ENCODE measurements around the gene CLNK. TPM values are rescaled to one million over a fixed set of nuclear protein-coding genes. Genes with fewer than 3 reads are reported as not detected.

CLNK gene, protein sequence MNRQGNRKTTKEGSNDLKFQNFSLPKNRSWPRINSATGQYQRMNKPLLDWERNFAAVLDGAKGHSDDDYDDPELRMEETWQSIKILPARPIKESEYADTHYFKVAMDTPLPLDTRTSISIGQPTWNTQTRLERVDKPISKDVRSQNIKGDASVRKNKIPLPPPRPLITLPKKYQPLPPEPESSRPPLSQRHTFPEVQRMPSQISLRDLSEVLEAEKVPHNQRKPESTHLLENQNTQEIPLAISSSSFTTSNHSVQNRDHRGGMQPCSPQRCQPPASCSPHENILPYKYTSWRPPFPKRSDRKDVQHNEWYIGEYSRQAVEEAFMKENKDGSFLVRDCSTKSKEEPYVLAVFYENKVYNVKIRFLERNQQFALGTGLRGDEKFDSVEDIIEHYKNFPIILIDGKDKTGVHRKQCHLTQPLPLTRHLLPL
- polyA plus RNA-seq (2014; cell fraction: cytosol; rRNA removed), result not detected in 2 replicates
- polyA plus RNA-seq (2014; cell fraction: nucleus; rRNA removed), result not detected in 2 replicates

DNA sequence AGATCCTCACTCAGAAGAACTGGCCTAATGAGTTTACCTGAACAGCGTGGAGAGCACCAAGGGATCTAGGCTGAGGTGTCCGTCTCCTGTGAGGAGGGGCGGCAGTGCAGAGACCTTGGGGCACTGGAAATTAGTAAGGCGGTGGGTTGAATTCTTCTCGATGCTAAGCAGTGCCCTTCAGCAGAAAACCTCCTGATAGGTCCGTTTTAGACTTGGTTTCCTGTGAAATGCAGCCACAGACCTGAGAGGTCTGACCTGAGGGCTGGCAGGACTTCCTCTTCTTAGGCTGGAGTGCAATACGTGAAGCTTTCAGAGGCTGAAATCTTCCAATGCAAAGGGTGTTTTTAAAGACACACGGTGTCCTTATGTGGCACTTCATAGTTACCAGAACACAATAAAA is at the start of gene CLNK:
TSS of gene CLNK (minus strand) at position 138 of the 400 bp plus-strand sequence. CDS start 16,899 bp downstream, outside the sequence.
- no peak for DNase-seq (ENCODE audit: low spot score)

DNA sequence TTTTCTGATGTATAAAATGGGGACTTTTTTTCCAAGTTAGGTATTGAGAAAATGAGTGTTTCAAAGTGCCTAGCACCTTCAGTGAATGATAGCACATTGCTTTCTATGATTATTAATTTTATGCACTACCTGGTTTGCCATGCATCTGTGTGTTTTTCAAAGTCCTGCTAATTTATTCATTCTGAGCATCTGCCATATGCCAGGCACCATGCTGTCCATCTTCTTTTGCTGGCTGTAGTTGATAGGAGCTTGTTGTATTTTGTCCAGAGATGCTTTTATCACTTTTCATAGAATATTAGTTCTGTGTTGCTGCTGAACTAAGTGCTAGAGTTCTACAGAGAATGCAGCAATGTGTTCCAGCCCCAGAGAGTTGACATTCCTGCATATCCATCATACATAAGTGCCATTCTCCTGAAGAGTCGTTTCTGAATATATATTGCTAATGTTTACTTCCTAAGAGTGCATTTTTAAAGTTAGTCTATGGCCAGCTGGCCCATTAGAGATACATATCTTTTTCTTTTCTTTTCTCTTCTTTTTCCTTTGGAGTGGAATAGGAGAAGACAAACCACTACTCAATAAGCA is 49.0 kb upstream of the CLNK start:
- DNase-seq (ENCODE audit: low spot score), result no peak

DNA sequence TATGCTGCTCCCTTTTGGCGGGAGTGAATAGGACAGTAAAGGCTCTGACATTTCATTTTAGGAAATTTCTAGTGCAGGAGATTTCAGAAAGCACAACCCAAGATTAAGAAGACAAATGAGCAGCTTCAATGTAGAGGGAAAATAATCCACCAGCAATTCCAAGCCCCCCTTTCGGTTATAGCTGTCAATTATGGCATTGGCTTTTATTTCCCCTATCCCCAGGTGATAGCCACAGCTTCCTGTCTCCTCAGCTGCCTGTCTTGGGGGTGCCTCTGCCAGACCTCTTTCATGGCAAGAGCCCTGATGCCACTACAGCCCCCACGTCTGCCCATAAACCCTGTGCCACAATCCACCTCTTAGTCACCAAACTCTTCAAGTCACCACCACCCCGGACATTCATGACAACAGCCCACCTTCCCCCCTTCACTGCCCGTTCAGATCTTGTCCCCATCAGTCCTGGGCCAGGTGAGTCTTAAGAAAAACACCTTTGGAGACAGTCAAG is 48.4 kb upstream of the CLNK start:
- no peak for DNase-seq (ENCODE audit: low spot score)

DNA sequence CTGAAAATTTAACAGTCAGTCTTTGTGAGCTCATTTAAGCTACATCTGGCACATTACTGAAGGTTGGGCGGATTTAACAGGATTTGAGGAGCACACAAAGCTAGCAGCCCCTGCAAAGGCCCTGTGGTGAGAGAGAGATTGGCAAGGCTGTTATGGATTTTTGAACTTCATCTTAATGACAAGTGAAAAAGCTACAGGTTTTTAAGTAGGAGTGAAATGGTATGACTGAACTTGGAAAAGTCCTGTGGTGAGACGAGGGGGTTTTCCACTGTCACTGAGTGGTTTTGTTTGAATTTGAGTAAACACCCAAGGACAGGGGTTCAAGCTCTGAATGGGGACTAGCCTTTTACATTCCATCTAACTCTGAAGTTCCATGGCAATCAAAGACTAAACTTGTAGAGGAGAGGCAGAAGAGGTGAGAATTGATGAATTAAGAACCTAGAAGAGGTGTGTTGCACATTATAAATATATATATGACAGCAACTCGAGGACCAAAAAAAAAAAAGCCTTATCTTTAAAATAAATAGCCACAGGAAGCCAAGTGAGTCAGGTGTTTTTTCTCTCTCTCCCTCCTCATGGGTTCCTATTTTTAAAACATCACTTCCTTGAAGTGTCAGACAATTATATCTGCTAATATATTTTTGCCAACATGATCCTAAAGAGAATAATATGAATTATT is 47.8 kb upstream of the CLNK start:
- DNase-seq (ENCODE audit: low spot score), result no peak

DNA sequence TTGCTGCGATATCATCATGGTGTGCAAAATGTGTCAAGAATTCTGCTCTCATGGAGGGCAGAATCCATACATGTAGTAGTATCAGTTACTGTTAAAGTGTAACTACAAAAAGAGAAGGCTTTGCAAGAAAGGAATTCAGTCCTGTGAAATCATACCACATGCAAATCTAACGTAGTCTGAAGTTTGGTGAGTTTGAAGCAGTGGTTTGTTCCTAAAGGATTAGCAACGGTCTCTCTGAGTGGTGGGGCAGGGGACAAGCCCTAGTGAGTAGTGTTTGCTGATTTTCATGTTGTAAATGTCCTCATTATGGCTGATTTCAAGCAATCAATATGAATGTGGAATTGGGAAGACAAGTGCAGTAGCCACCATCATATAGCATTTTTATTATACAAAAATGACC is 47.1 kb upstream of the CLNK start:
- DNase-seq (ENCODE audit: low spot score), result no peak

DNA sequence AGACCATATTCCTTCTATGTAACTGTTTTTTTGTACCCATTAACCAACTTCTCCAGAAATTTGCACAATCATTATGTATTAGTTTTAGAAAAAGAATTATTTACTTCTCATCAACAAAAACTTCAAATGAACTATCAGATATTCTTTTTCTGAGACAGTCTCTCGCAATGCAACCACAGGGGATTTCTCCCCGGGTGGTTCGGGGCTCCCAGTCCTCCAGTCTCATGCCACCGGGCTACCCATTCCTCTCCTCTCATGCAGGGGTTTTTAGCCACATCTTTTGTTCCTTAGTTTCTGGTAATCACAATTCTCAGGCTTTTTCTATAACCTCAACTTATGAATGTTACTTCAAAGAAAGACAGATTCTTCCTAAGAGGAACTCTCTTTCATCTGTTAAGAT is 46.6 kb upstream of the CLNK start:
- DNase-seq (ENCODE audit: low spot score), result no peak

DNA sequence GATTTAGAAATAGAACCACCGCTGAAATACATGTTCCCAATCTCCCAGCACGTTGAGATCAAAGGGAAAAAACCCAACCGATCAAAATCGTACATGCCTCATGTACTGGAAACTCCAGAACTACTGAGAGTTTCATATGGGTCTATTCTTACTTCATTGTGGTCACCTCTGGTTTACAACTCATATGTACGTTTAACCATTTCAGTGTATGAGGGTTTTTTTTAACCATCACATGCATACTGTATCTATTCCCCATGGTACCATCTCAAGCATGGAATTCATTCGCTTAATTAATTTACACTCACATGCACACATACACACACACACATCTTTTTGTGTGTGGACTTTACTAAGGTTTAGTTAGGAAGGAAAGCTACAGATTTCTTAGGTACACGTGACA is 46.0 kb upstream of the CLNK start:
- no peak for DNase-seq (ENCODE audit: low spot score)

DNA sequence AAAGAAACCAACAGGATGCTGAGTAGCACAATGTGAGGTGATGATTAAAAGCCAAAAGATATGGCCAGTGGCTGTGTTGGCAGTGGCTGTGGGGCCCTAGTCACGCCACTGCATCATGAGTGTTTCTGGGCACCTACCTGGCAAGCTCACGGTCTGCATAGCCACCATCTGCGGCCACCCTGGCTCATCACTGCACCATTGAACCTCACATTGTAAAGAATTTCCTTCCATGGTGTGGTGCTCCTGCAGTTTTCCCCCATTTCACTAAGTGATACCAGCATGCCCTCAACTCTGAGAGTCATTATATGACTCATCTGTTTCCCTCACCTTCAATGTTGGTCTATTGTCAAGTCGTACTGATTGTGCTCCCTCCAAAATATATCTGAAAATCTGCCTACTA is 45.5 kb upstream of the CLNK start:
- DNase-seq (ENCODE audit: low spot score), result no peak

DNA sequence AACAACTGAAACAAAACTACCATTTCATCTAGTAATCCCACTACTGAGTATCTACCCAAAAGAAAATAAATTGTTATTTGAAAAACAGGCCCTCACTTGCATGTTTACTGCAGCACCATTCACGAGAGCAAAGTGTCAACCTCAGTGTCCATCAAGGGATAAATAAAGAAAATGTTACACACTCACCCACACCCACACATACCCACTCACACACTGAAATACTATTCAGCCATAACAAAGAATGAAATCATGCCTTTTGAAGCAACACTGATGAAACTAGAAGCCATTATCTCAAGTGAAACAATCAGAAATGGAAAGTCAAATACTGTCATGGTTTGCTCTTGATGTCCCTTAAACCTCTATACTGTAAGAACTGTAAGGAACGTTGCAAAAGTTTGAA is 44.8 kb upstream of the CLNK start:
- no peak for DNase-seq (ENCODE audit: low spot score)

DNA sequence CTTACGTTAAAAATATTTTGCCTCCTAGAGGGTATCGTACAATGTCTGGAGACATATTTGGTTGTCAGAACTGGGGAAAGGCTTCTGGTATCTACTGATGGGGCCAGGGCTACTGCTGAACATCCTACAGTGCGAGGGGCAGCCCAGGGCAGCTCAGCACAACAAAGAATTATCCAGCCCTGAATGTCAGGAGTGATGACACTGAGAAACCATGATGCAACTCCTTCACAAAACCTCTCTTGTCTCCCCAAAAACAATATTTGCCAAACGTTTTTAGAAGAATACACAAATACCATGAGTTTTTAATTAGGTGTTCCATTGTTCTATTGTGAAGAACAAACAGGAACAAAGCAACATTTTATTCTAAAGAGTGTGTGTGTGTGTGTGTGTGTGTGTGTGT is 43.4 kb upstream of the CLNK start:
- no peak for DNase-seq (ENCODE audit: low spot score)

DNA sequence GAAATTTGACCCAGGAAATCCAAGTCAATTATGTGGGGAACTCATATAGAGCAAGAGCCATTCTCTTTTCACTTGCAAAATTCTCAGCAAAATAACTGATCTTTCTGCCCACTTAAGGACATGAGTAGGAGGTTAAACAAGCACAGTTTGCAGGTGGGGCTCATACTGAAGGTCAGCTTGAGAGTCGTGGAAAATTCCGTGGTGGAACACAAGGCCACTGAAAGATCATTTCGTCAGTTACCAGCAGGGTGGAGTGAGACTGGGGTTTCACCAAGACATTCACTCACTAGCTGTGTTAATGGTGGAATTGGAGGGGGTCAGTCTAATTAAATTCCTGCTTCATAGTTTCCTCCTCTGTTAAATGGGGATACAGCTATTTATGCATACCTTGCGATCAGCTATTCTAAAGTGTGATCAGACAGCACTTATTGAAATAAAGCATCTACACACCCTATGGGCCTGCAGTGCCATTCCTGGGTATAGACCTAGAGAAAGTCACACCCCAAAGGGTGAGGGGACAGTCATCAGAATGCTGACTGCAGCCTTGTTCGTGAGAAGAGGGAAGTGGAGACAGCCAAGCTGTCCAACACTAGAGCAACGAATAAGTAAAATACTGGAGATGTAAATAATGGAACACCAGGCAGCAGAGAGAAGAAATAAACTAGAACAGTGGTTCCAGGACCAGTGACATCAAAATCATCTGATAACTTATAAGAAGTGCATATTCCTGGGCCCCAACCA is 42.7 kb upstream of the CLNK start:
- DNase-seq (ENCODE audit: low spot score), result no peak

DNA sequence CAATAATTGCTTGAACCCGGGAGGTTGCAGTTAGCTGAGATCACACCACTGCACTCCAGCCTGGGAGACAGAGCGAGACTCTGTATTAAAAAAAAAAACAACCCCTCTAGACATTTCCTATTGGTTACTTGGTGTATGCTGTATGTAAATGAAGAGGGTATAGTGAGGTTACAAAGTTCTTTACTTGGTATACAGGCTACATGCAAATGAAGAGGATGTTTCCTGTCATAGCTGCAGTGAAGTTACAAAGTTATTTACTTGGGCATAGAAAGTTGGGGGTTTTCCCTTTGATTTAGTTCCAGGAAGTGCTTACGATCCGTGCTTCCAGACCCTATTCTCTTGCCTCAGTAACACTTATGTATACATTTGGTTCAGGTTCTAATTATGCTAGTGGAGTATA is 38.4 kb upstream of the CLNK start:
- no peak for DNase-seq (ENCODE audit: low spot score)

DNA sequence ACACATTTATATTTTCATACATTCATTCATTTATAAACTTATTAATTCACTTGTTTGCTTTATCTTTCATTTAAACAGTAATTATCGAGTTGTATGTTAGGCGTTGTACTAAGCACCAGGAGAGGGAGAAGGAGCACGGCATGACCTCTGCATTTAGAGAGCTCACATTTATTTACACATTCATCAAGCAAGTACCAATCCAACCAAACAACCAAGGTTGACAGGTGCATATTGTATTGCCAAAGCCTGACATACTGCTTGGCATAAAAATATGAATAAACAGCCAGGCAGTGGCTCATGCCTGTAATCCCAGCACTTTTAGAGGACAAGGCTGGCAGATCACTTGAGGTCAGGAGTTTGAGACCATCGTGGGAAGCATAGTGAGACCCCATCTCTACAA is 37.0 kb upstream of the CLNK start:
- DNase-seq (ENCODE audit: low spot score), result no peak

DNA sequence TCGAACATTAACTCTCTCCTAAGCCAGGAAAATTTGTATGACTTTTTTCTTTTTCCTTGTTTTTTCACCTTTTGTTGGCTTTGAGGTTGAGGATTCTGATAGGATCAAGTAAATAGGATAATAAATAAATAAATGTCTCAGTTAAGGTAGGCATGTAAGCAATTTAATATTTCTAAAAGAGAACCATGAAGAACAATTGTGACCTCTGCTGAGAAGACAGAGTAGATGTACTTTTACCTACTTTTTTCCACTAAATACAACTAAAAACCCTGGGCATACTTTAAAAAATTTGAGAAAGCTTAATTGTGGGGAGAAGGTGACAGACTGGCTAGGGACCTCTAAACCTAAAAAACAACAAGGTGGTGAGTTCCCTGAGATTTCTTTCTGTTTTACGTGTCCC is 31.6 kb upstream of the CLNK start:
- no peak for DNase-seq (ENCODE audit: low spot score)

DNA sequence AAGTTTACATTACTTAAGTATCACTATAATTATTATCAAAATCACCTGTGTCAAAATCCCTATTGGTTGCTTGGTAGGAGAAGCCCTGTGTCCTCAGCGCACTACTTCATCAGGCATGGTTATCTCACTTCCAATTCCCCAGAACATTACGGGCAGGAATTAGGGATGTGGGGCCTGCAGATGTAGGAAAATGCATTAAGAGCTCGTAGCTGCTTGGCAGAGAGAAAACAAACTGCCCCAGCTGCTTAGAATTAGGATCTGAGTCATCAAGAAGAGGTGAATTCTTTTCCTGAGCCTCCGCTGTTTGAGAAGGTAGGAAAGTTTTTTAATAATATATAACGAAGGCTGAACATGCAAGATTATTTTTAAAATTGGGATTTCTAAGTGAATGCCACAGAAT is 31.1 kb upstream of the CLNK start:
- no peak for DNase-seq (ENCODE audit: low spot score)

DNA sequence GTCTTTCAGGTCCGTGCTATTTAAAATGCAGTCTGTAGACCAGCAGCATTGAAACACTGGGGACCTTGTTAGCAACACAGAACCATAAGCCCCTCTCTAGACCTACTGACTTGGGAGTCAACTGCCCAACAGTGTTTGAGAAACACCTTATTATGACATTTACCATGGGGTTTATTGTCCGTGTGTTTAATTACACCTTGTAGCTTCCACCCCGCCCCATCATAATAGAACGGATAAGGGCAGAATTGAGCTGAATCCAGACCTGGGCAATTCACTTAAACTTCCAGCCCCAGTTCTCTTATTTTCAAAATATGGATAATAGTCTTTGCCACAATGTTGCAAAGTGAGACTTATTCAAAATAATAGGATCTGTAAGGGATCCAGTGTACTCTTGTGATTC is 30.6 kb upstream of the CLNK start:
- no peak for DNase-seq (ENCODE audit: low spot score)

DNA sequence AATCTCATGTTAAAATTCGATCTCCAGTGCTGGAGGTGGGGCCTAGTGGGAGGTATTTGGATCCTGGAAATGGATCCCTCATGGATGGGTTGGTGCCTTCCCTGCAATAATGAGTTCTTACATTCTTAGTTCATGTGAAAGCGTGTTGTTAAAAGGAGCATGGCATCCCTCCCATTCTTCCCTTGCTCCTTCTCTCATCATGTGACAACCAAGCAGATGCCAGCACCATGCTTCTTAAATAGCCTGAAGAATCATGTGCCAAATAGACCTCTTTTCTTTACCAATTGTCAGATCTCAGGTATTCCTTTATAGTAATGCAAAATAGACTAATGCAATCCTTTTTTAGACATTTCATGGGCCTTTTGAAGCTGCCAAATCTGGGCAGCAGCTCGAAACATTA is 29.0 kb upstream of the CLNK start:
- DNase-seq (ENCODE audit: low spot score), result no peak

DNA sequence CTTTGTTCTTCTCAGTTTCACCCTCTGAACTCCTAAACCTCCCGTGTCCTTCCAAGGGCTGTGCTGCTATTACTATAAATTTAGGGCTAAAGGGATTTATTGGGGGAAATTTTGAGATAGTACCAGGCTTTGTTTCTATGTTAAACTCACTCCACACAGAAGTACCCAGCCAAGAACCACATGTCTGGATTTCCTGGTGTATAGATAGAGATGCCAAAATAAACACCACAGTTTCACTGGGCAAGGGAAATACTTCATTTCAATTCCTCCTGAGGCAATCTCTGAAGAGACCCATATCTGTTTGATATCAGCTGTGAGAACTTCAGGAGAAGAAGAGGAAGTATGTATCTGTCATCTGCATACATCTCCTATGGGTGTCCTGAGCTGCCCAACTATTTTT is 21.7 kb upstream of the CLNK start:
- DNase-seq (ENCODE audit: low spot score), result no peak

DNA sequence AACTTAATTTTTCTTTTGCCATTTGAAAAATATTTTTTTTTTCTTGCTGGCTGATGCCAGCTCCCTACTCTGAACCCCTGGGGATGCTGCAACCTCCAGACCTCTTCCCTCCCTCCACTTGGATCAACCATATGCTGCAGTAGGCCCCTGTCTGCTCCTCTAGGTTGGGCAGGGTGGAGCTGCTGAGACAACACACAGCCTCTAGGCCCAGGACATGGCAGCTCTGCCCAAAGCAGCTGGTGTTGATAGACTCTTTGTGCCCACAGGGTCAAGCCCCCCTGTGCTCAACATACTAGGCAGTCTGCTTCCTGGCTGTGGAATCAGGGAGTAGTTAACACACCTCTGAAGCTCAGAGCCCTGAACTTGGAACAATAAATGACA is 19.9 kb upstream of the CLNK start:
- no peak for DNase-seq (ENCODE audit: low spot score)

DNA sequence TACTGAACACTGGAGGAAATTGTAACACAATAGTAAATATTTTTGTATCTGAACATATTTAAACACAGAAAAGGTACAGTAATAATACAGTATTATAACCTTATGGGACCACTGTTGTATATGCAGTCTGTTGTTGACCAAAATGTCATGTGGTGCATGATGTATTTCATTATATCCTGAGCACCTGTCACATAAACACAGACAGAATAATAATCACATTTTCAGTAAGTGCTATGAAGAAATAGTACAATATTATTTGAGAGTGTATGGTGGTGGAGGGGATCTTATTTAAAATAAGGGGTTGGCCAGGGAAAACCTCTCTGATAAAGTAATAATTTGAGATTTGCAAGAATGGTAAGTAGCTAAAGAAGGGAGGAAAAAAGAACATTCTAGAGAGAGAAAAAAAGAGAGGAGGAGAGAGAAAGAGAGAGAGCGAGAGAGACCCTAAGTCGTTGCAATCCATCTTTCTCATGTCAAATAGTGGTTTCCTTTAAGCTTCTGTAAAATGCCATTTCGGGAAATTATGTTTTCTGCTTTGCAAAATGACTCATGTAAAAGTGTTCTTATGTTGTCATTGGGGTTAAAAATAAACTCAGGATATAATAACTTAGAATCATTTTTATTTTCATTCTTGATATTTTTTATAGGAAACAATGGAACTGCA is 19.3 kb upstream of the CLNK start:
- no peak for DNase-seq (ENCODE audit: low spot score)

DNA sequence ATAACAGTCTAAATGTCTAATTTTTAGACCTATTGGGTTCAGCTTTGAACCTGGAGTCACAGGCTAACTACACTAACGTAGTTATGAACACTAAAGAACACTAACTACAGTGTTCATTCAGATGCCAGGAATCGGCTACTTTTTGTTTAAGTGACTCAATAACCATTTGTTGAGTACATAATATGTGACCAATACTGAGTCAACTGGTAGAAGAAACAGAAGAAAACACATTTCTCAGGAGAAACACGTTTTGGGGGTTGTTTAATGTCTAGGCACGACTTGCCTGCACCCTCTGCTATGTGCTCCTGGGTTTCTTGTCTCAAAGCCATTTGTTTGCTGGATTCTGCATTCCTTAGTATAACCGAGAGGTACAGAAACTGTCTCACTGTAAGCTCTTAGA is 18.6 kb upstream of the CLNK start:
- no peak for DNase-seq (ENCODE audit: low spot score)

Data from SK-N-DZ (cell line).